ENCODE data around the gene VPS45.

The VPS45 gene

GRCh38 chr1:150083907-150084306, 16.3 kb downstream of the VPS45 start:
- Histone ChIP-seq H3K36me3 (peaks cover 27 to 99% (median 55%) of the 10 kb centered on the region in 11 experiments), H3K9ac (no peak overlapping the region), H4K20me1 (no peaks in the 10 kb centered on the region), H3K4me2 (no peak overlapping the region), H3K27ac (no peak overlapping the region), H3K9me3 (replicated peaks in 1 of 11) (no peaks in the 10 kb centered on the region), H3K27me3 (no peaks in the 10 kb centered on the region), H3K4me1 (peaks cover 9 to 36% (median 23%) of the 10 kb centered on the region in 10 experiments; a peak in 19 of 20 replicates), H3K4me3 (no peak overlapping the region)
- TF ChIP-seq Cebpa-rat (IDR thresholded peaks at IDR 0.05): no peak

DNA sequence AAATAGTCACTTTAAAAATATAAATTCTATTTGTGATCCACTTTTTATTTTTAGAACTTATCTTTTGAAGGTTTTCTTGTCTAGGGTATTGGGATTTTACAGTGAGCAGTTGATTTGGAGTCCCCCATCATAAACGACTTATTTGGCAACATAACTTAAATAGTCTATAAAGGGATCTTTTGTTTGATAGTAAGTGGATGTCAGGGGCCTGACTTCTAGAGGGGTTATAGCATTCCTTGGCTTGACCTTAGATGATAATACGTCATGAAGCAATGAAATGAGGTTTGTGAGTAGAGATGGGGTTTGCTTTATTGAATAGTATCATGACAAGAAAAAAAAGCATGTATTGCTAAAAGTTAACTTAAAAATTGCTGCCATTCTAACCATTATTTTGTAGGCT, 17.8 kb downstream of the VPS45 start:
- no peaks in the 10 kb centered on the region for H4K20me1 ChIP-seq
- TF ChIP-seq Cebpa-rat (IDR thresholded peaks at IDR 0.05): no peak
- H3K27ac ChIP-seq: no peak overlapping the region
- H3K4me1 ChIP-seq: peaks cover 14 to 29% (median 25%) of the 10 kb centered on the region in 10 experiments
- no peak overlapping the region for H3K4me3 ChIP-seq
- no peak overlapping the region for H3K9ac ChIP-seq
- no peak overlapping the region for H3K4me2 ChIP-seq
- H3K36me3 ChIP-seq: peaks cover 27 to 87% (median 50%) of the 10 kb centered on the region in 11 experiments
- H3K9me3 ChIP-seq (replicated peaks in 1 of 11): no peaks in the 10 kb centered on the region
- no peaks in the 10 kb centered on the region for H3K27me3 ChIP-seq

- peaks cover 8 to 42% (median 29%) of the 10 kb centered on the region in 10 experiments; a peak in 18 of 20 replicates for H3K4me1 ChIP-seq
- no peak overlapping the region for H3K4me2 ChIP-seq
- no peak for TF ChIP-seq Cebpa-rat (IDR thresholded peaks at IDR 0.05)
- no peak overlapping the region for H3K27ac ChIP-seq
- no peak overlapping the region for H3K4me3 ChIP-seq
- no peak overlapping the region for H3K9ac ChIP-seq
- no peaks in the 10 kb centered on the region for H4K20me1 ChIP-seq
- peaks cover 23 to 81% (median 45%) of the 10 kb centered on the region in 11 experiments for H3K36me3 ChIP-seq
- no peaks in the 10 kb centered on the region for H3K27me3 ChIP-seq
- H3K9me3 ChIP-seq (replicated peaks in 1 of 11): no peaks in the 10 kb centered on the region
Measured at GRCh38 chr1:150087415-150087814, 19.8 kb downstream of the VPS45 start.

DNA sequence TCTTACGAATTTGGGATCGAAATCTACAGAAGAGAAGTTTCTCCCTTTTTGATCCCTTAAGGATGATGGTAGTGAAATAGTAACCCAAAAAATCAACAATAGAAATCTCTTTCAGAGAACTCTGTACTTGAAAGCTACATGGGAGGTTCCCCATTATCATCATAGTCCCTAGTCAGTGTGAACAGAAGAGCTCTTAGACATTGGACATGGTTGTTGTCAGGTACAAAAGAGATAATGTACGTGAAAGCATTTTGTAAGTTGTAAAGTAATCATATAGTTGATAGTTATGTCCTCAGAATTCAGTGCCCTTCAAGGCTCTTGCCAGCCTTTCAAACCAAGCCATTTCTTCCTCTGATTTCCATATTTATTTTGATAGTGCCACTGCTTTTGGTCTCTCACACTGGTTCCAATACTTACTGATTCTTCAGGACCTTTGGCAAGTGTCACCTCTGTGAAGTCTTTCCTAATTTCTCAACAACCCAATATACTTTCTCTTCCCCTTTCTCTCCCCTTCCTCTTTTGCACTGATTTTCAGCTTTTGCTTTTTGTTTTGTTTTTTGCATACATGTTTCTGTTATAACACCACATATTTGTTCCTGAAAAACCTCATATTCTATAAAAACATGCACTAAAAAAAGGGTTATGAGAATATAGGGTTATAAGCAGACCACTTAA, 22.4 kb downstream of the VPS45 start:
- Histone ChIP-seq H3K27me3 (no peaks in the 10 kb centered on the region), H4K20me1 (no peaks in the 10 kb centered on the region), H3K36me3 (peaks cover 13 to 81% (median 38%) of the 10 kb centered on the region in 11 experiments; a peak in 21 of 22 replicates), H3K9me3 (replicated peaks in 1 of 11) (no peaks in the 10 kb centered on the region), H3K4me1 (peaks cover 8 to 44% (median 30%) of the 10 kb centered on the region in 10 experiments; a peak in 18 of 20 replicates), H3K27ac (peak overlapping the region in 8 of 11 experiments; percentile 1 to 54 (median 26); a peak in 11 of 22 replicates), H3K4me2 (peak overlapping the region in 8 of 11 experiments; percentile 32 to 75 (median 57); a peak in 16 of 22 replicates), H3K4me3 (no peak overlapping the region), H3K9ac (no peak overlapping the region)
- peak in 1 of 11 experiments; percentile 46; a peak in 2 of 22 replicates for TF ChIP-seq Cebpa-rat (IDR thresholded peaks at IDR 0.05)

- Histone ChIP-seq H3K4me3 (no peak overlapping the region), H4K20me1 (no peaks in the 10 kb centered on the region), H3K27me3 (no peaks in the 10 kb centered on the region), H3K9ac (no peak overlapping the region), H3K4me2 (peak overlapping the region in 6 of 11 experiments; percentile 1 to 66 (median 36); a peak in 10 of 22 replicates), H3K27ac (no peak overlapping the region), H3K9me3 (replicated peaks in 1 of 11) (no peaks in the 10 kb centered on the region), H3K4me1 (peaks cover 8 to 43% (median 30%) of the 10 kb centered on the region in 10 experiments; a peak in 18 of 20 replicates), H3K36me3 (peaks cover 21 to 75% (median 46%) of the 10 kb centered on the region in 11 experiments)
- TF ChIP-seq Cebpa-rat (IDR thresholded peaks at IDR 0.05): no peak
Measured at GRCh38 chr1:150092180-150092791, 24.7 kb downstream of the VPS45 start.

DNA sequence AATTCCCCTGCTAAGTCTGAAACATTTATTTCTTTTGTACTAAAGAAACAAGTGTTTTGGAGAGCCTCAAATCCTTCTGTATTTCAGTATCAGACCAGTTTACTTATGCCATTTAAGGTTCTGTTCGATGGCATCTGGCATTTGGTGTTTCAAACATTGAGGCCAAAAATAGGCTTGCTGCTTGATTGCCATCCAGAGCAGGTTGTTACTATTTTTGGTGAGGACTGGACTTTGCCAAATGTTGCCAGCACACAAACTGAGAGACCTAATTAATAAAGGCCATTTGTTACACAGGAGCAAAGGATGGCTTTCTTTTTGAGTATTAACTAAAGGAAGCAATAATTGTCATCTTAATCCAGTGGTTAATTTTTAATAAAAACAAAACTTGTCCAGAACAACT, 26.2 kb downstream of the VPS45 start:
- H3K27ac ChIP-seq: no peak overlapping the region
- H3K4me3 ChIP-seq: no peak overlapping the region
- no peaks in the 10 kb centered on the region for H3K9me3 ChIP-seq (replicated peaks in 1 of 11)
- H3K4me2 ChIP-seq: no peak overlapping the region
- H3K27me3 ChIP-seq: no peaks in the 10 kb centered on the region
- no peak overlapping the region for H3K9ac ChIP-seq
- peaks cover 18 to 72% (median 34%) of the 10 kb centered on the region in 11 experiments; a peak in 21 of 22 replicates for H3K36me3 ChIP-seq
- TF ChIP-seq Cebpa-rat (IDR thresholded peaks at IDR 0.05): no peak
- H4K20me1 ChIP-seq: no peaks in the 10 kb centered on the region
- peaks cover 8 to 44% (median 30%) of the 10 kb centered on the region in 10 experiments; a peak in 18 of 20 replicates for H3K4me1 ChIP-seq

GRCh38 chr1:150094734-150095265, 27.2 kb downstream of the VPS45 start:
- Histone ChIP-seq H3K27ac (no peak overlapping the region), H3K4me1 (peaks cover 12 to 45% (median 27%) of the 10 kb centered on the region in 10 experiments; a peak in 18 of 20 replicates), H3K36me3 (peaks cover 20 to 79% (median 36%) of the 10 kb centered on the region in 11 experiments; a peak in 21 of 22 replicates), H3K4me2 (no peak overlapping the region), H3K9me3 (replicated peaks in 1 of 11) (peaks cover 0 to 7% (median 0%) of the 10 kb centered on the region in 11 experiments; a peak in 4 of 22 replicates), H3K27me3 (no peaks in the 10 kb centered on the region), H4K20me1 (no peaks in the 10 kb centered on the region), H3K9ac (no peak overlapping the region), H3K4me3 (no peak overlapping the region)
- TF ChIP-seq Cebpa-rat (IDR thresholded peaks at IDR 0.05): no peak

- peaks cover 0 to 29% (median 7%) of the 10 kb centered on the region in 10 experiments; a peak in 9 of 20 replicates for H3K4me1 ChIP-seq
- H3K27me3 ChIP-seq: no peaks in the 10 kb centered on the region
- peaks cover 6 to 30% (median 20%) of the 10 kb centered on the region in 11 experiments; a peak in 20 of 22 replicates for H3K9me3 ChIP-seq (replicated peaks in 1 of 11)
- peaks cover 11 to 56% (median 24%) of the 10 kb centered on the region in 11 experiments; a peak in 21 of 22 replicates for H3K36me3 ChIP-seq
- no peak overlapping the region for H3K4me2 ChIP-seq
- no peaks in the 10 kb centered on the region for H4K20me1 ChIP-seq
- H3K4me3 ChIP-seq: no peak overlapping the region
- H3K27ac ChIP-seq: no peak overlapping the region
- TF ChIP-seq Cebpa-rat (IDR thresholded peaks at IDR 0.05): no peak
- no peak overlapping the region for H3K9ac ChIP-seq
Measured at GRCh38 chr1:150102986-150103385, 35.4 kb downstream of the VPS45 start.

DNA sequence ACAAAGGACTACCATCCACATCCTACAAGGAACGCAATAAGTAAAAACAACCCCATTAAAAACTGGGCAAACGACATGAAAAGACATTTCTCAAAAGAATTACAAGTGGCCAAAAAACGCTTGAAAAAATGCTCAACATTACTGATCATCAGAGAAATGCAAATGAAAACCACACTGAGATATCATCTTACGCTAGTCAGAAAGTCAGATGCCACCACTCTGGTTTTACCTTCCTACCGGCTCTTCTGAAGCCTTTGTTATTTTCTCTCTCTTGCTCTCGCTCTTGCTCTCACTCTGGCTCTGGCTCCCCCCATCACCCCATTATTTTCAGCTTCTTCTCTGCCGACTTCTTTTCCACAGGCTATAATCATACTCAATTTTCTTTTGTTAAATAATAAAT, 38.8 kb downstream of the VPS45 start:
- H3K36me3 ChIP-seq: peaks cover 0 to 32% (median 10%) of the 10 kb centered on the region in 11 experiments; a peak in 15 of 22 replicates

More for the DNA sequence above, 38.8 kb downstream of the VPS45 start:
- Histone ChIP-seq H3K4me3 (no peak overlapping the region), H3K4me1 (peaks cover 15 to 32% (median 19%) of the 10 kb centered on the region in 10 experiments; a peak in 19 of 20 replicates), H4K20me1 (no peaks in the 10 kb centered on the region), H3K9ac (no peak overlapping the region), H3K4me2 (no peak overlapping the region), H3K27ac (no peak overlapping the region), H3K27me3 (no peaks in the 10 kb centered on the region), H3K9me3 (replicated peaks in 1 of 11) (peaks cover 0 to 16% (median 6%) of the 10 kb centered on the region in 11 experiments; a peak in 12 of 22 replicates)
- TF ChIP-seq Cebpa-rat (IDR thresholded peaks at IDR 0.05): no peak
